HuH-7.5 (cell line): ENCODE data around the gene DRAP1.

Source experiments
- DNase-seq: peaks from one replicate; pipeline ENCODE4 v3.0.0; 2011; ENCODE audit warnings: low spot score

The DRAP1 gene

DNA sequence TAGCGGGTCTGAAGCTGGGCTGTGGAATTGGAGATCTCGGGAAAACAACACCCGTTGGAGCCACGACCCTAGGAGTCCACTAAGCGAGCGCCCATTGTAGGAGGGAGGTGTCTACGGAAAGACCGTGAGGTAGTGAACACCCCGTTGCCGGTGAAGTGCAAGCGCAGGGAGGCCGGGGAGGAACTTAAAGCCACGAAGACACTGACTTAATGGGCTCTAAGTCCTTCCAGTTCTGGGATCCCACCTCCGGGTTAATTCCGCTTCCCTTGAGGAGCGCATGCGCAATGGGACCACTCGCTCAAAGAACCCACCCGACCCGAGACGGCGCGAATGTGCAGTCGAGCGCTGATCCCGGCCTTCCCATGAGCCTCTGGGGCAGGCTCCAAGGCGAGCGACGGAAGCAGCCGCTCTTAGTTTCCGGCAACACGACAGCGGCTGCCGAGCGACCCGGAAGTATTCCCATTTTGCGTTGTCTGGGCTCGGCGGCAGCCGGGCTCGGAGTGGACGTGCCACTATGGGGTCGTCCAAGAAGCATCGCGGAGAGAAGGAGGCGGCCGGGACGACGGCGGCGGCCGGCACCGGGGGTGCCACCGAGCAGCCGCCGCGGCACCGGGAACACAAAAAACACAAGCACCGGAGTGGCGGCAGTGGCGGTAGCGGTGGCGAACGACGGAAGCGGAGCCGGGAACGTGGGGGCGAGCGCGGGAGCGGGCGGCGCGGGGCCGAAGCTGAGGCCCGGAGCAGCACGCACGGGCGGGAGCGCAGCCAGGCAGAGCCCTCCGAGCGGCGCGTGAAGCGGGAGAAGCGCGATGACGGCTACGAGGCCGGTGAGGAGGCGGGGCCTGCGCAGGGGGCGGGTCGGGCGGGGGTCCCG lies 42.3 kb downstream of the DRAP1 start, which contains the start of gene SART1:
Gene SART1 (plus strand): TSS at position 468 of the 874 bp plus-strand sequence. CDS start 47 bp downstream, at position 515.
- DNase-seq = peak; percentile 98

- DNase-seq = no peak
These were observed 42.9 kb downstream of the DRAP1 start for GRCh38 chr11:65962141-65962564.

GRCh38 chr11:65964906-65965305 lies 45.7 kb downstream of the DRAP1 start:
- DNase-seq = no peak

GRCh38 chr11:65965986-65966762 lies 46.9 kb downstream of the DRAP1 start:
- DNase-seq = no peak

DNA sequence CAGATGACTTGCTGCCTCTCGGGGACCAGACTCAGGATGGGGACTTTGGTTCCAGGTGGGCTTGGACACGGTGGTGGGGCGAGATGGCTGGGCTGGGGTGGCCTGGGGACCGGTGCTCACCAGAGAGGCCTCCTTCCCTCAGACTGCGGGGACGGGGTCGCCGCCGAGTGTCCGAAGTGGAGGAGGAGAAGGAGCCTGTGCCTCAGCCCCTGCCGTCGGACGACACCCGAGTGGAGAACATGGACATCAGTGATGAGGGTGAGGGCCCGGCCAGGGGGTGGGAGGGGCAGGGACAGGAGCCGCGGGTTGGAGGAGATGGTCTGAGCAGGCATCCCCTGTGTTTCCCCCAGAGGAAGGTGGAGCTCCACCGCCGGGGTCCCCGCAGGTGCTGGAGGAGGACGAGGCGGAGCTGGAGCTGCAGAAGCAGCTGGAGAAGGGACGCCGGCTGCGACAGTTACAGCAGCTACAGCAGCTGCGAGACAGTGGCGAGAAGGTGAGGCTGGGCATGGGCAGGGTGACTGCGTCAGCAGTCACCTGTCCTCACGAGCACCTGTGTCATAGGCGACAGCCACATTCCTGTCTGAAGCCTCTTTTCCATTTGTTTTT lies 48.2 kb downstream of the DRAP1 start:
- no peak for DNase-seq

DNA sequence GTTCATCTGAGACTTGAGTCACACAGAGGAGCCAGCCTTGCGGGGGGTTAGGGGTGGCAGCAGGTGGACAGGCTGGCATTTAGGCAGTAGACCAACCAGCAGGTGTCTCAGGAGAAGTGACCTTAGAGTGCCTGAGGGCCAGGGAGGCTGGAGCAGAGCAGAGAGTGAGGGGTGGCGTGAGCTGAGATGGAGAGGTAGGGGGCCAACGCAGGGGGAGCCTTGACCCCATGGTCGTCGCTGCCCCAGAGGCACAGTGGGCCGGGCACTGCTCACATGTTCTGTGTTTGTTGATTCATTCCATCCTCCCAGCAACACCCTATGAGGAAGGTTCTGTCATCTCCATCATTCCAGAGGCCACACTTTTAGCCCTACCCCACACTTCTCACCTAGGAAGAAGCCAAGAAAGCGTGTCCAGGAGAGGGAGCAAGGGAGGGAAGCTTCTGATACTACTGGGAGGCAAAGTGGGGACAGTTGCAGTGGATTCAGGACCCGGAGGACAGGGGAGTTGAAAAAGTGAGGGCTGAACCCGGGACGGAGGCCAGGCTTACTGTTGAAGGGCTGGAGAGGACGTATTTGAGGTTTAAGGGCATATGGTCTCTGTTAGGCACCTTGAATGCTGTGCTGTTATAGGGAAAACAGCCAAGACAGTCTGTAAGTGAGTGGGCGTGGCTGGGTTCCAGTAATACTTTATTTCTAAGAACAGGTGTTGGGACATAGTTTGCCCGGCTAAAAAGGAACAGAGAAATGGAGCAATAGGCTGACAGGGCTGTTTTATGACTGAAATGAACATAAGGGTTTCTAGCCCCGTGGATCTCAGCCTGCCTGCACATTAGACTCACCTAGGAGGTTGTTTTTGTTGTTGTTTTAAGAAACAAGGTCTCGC lies 49.6 kb downstream of the DRAP1 start:
- no peak for DNase-seq
